Fibroblast of lung (primary cell): ENCODE measurements around the gene SLC26A6.

Experiments used
- EZH2 ChIP-seq: IDR thresholded peaks from 2 replicates; pipeline ENCODE4 v1.5.1; 2012; ENCODE audit warnings: low read length, control low read depth, mild to moderate bottlenecking; ENCODE audit errors: missing control alignments
- TF ChIP-seq, protein P1 (sequence below), 2 donors: IDR thresholded peaks in 1 of 2; conservative IDR thresholded peaks in 1 of 2; 1 replicate in 1 of 2; 2 replicates in 1 of 2; pipeline ENCODE4 v1.5.1; 2011 to 2012; ENCODE audit warnings: low read length in 2 of 2, control low read depth in 1 of 2, inconsistent platforms in 1 of 2, low read depth in 1 of 2, mild to moderate bottlenecking in 1 of 2

DNA sequence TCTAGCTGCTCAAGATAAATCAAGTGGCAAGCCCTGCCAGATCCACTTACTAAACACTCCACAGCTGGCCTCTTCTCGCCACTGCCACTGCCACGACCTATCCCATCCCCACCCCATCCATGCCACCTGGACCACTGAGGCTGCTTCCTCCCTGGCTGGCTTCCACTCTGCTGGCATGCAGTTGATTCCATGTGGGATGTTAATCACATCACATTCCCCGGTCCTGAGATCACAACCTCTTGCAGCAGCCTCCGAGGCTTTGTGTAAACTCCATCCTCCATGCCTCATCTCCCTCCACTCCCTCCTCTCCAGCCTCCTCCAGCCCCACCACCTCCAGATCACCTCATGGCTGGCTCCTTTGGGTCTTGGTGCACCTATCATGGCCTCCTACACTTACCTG is 42.8 kb upstream of the SLC26A6 start:
- TF ChIP-seq, protein P1, sequence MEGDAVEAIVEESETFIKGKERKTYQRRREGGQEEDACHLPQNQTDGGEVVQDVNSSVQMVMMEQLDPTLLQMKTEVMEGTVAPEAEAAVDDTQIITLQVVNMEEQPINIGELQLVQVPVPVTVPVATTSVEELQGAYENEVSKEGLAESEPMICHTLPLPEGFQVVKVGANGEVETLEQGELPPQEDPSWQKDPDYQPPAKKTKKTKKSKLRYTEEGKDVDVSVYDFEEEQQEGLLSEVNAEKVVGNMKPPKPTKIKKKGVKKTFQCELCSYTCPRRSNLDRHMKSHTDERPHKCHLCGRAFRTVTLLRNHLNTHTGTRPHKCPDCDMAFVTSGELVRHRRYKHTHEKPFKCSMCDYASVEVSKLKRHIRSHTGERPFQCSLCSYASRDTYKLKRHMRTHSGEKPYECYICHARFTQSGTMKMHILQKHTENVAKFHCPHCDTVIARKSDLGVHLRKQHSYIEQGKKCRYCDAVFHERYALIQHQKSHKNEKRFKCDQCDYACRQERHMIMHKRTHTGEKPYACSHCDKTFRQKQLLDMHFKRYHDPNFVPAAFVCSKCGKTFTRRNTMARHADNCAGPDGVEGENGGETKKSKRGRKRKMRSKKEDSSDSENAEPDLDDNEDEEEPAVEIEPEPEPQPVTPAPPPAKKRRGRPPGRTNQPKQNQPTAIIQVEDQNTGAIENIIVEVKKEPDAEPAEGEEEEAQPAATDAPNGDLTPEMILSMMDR (conservative IDR thresholded peaks at IDR 0.05 in 1 of 2, IDR thresholded peaks at IDR 0.05 in 1 of 2; ENCODE audit: low read depth in 1 of 2, low read length in 2 of 2) = no peak
- no peak for TF ChIP-seq EZH2
